HG02885 (cell line): Measurements from ENCODE around the gene NCLN.
"Not testable (repeated sequence)": the region's sequence is repeated elsewhere in the genome, so short reads cannot be mapped to it uniquely, and the experiment has no call there.

ENCODE experiments used
- ATAC-seq: cut with Tn5 transposase; IDR thresholded peaks from one replicate; pipeline ENCODE4 v1.9.1; 2021; ENCODE audit warnings: mild to moderate bottlenecking; ENCODE audit not compliant: unreplicated experiment, poor library complexity

The NCLN gene

GRCh38 chr19:3221576-3221975, 35.8 kb downstream of the NCLN start:
- not testable (repeated sequence) for ATAC-seq

- no peak for ATAC-seq
Observed at GRCh38 chr19:3222709-3223108, 37.0 kb downstream of the NCLN start.

GRCh38 chr19:3224346-3225168, 38.8 kb downstream of the NCLN start, which contains the start of gene CELF5:
TSS of gene CELF5 (plus strand) at chr19:3224661. CDS start at chr19:3224740, 79 bp downstream.
- ATAC-seq = no peak

GRCh38 chr19:3225169-3225485, 39.4 kb downstream of the NCLN start:
- no peak for ATAC-seq

- ATAC-seq = no peak
Observed at GRCh38 chr19:3225677-3226093, 40.0 kb downstream of the NCLN start.

- ATAC-seq = no peak
Observed at GRCh38 chr19:3227054-3227626, 41.4 kb downstream of the NCLN start.

- ATAC-seq = no peak
Observed at GRCh38 chr19:3229346-3229743, 43.6 kb downstream of the NCLN start.

GRCh38 chr19:3229888-3230496, 44.3 kb downstream of the NCLN start:
- no peak for ATAC-seq

- no peak for ATAC-seq
Observed at GRCh38 chr19:3231288-3231687, 45.6 kb downstream of the NCLN start.

GRCh38 chr19:3233116-3233515, 47.4 kb downstream of the NCLN start:
- no peak for ATAC-seq

- ATAC-seq = no peak
Observed at GRCh38 chr19:3233831-3234230, 48.1 kb downstream of the NCLN start.

- no peak for ATAC-seq
Observed at GRCh38 chr19:3234800-3235199, 49.1 kb downstream of the NCLN start.

GRCh38 chr19:3235604-3236003, 49.9 kb downstream of the NCLN start:
- not testable (repeated sequence) for ATAC-seq

- no peak for ATAC-seq
Observed at GRCh38 chr19:3236272-3236671, 50.5 kb downstream of the NCLN start.

GRCh38 chr19:3238066-3238561, 52.4 kb downstream of the NCLN start:
- ATAC-seq = no peak

GRCh38 chr19:3239367-3239766, 53.6 kb downstream of the NCLN start:
- no peak for ATAC-seq

- ATAC-seq = no peak
Observed at GRCh38 chr19:3243819-3244700, 58.3 kb downstream of the NCLN start.

GRCh38 chr19:3245050-3245449, 59.3 kb downstream of the NCLN start:
- ATAC-seq = no peak

GRCh38 chr19:3248728-3249326, 63.1 kb downstream of the NCLN start:
- no peak for ATAC-seq

GRCh38 chr19:3249408-3249807, 63.7 kb downstream of the NCLN start:
- no peak for ATAC-seq
